ENCODE measurements around the gene ANO8.

ANO8 gene

DNA sequence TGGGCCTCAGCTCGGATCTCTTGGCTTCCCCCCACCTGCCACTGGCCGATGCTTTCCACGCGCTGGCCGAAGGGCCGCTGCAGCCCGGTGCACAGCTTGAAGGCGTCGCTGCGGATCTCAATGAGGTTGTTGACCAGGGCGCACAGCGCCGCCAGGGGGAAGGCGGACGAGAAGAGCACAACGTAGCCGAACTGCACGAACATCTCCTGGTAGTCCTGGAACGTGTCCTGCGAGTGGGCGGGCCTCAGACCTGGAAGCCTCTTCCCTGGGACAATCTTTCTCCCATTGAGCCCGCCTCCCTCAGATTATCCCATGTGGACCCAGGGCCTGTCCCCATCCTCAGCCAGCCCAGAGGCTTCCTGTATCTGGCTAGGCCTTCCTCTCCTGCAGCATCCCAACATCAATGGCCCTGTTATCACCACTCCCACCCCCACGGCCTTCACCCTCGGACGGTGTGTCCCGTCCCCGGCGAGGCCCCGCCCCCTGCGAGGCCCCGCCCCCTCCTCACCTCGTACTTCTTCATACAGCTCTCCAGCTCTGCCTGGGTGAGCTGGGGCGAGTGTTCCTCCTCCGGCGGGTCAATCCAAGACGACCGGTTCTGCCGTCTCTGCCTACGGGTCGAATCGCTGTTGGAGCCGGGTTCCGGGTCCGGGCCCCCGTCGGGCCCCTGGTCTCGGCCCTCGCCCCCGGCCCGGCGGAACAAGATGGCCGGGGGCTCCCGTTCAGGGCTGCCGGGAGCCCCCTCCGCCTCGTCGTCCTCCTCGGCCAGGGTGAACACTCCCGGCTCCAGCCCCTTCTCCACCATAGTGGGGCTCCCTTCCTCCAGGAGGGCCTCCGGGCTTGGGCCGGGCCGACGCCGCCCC, 6.8 kb downstream of the ANO8 start:
- no peak for DNase-seq (ENCODE audit: low read depth)

DNA sequence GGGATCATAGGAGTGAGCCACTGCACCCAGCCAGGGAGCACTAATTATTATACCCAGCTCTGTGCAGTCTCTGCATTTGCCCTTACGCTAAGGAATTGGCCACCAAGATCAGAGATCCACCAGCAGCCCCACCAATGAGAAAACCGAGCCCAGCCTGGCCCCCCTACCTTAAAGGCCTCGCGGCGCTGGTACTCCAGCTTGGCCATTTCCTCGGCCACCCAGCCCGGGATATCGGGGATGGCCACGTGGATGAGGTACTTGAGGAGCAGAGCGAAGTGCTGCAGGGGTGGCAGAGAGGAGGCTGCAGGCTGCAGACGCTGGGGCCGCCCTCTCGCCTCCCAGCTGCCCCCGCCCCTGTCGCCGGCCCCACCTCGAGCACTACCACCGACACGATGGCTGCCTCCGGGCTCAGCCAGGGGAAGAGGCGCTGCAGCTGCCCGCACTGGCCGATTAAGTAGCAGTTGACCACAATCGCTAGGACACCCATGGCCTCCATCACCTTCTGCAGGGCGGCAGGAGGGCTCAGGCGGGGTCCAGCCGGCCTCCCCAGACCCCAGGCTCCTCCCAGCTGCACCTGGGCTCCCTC, 7.5 kb downstream of the ANO8 start:
- no peak for DNase-seq (ENCODE audit: low read depth)

DNA sequence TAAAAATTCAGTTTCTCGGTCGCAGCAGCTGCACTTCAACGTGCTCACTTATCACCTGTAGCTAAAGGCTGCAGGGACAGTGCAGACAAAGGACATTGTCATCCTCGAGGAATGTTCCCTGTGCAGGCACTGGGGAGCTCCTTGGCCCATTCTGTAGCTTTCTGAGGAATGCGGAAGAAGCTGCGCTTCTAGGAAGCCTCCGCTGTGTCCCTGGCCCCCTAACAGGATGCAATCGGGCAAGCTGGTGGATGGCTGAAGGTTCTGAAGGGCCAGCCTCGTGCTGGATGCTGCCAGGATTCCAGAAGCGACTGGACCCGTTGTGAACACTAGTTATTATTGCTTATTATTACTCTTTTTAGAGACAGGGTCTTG, 8.1 kb downstream of the ANO8 start:
- no peak for DNase-seq (ENCODE audit: low read depth)

- no peak for DNase-seq (ENCODE audit: low read depth)
These were observed 8.6 kb downstream of the ANO8 start for GRCh38 chr19:17325881-17326594.

GRCh38 chr19:17325133-17325532, 9.5 kb downstream of the ANO8 start:
- DNase-seq (ENCODE audit: low read depth), result no peak

GRCh38 chr19:17324357-17325114, 10.1 kb downstream of the ANO8 start:
- DNase-seq (ENCODE audit: low read depth), result no peak

GRCh38 chr19:17323964-17324332, 10.7 kb downstream of the ANO8 start:
- no peak for DNase-seq (ENCODE audit: low read depth)

DNA sequence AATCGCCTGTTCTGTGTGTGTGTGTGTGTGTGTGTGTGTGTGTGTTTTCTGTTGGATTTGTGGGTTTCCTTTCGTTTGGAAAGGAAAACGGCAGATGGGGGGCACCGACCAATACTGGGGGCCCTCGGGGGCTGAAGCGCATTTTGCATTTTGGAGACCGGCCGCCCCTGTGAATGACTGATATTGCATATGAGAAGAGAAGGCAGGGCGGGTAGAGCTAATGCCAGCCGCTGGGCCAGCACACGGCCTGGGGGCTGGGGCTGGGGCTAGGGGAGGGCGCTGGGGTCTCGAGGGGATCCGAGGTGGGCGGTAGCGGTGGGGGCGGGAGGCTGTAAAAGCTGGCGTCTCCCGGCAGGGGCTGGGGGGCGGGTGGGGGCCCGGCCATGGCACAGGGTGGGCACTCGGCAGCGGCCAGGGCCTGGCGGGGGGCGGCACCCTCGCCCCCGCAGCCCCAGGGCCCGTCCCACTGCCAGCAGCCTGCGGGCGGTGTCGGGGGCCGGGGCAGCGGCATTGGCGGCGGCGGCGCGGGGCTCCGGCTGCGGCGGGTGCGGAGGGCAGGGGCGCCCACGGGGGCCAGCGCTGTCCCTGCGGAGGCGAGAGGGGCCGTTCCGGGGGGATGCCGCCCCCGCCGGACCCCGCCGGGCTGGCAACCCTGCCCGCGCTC, 11.2 kb downstream of the ANO8 start:
- DNase-seq (ENCODE audit: low read depth), result no peak

GRCh38 chr19:17322854-17323253, 11.8 kb downstream of the ANO8 start:
- no peak for DNase-seq (ENCODE audit: low read depth)

DNA sequence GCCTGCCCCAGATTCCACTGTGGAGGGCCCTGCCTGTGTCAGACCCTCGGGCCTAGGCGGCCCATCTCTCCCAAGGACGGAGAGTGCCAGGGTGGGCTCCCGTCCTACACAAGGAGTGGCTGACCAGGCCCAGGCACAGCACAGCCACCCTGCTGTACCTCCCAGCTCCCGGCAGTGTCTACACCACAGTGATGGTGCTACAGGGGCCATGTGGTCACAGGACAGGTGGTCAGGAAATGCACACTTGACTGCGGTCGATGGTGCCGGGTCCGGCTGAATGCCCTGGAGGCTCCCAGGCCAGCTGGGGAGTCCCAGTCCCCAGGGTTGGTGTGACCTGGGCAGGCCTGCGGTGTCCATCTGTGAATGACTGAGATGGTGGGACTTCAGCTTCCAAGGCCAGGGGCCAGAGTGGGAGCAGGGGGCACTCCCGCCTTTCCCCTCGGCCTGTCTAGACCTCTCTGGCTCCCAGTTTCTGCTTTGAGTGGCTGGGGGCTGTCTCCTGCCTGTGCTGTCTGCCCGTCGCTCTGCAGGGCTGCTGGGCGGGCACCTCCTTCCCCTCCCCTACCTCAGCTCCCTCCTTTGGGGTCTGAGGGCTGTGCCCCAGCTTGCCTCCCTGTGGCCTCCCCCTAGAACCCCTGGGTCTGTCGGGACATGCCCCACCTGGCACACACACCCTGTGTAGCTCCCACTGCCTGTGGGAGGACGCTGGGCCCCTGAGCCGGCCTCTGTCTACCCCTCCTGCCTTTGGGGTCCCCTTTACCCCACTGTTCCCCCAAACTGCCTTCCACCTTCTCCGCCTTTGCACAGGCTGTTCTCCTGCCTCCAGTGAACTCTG, 12.8 kb downstream of the ANO8 start:
- no peak for DNase-seq (ENCODE audit: low read depth)

- no peak for DNase-seq (ENCODE audit: low read depth)
These were observed 14.2 kb downstream of the ANO8 start for GRCh38 chr19:17320435-17320834.

- no peak for DNase-seq (ENCODE audit: low read depth)
These were observed 15.0 kb downstream of the ANO8 start for GRCh38 chr19:17319473-17320238.

- DNase-seq (ENCODE audit: low read depth), result no peak
These were observed 15.7 kb downstream of the ANO8 start for GRCh38 chr19:17318966-17319365.

DNA sequence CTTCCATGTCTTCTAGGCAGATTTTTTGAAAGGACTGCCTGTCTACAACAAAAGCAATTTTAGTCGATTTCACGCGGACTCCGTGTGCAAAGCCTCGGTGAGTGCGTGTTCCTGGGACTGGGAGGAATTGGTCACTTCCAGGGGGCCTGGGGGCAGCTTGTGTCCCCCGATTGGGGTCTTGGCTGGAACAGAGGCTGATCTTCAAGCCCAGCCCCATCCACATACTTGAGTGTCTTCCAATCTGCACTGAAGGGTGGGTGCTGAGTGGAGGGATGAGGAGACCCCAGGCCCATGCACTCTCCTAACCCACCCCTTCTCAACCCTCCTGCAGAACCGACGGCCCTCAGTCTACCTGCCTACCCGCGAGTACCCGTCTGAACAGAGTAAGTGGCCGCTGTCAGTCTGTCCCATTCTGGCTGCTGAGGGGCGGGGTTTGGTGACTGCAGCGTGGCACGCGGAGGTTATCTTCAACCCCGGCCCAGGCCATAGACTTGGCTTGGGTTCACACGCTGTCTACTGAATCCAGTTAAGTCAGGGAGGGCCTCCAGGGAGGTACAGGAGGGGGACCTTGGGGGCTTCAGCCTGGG, 20.6 kb downstream of the ANO8 start:
- no peak for DNase-seq (ENCODE audit: low read depth)

GRCh38 chr19:17312189-17313113, 22.2 kb downstream of the ANO8 start:
- DNase-seq (ENCODE audit: low read depth), result no peak

- DNase-seq (ENCODE audit: low read depth), result no peak
These were observed 23.0 kb downstream of the ANO8 start for GRCh38 chr19:17311455-17312188.

GRCh38 chr19:17309965-17310461, 24.6 kb downstream of the ANO8 start:
- no peak for DNase-seq (ENCODE audit: low read depth)
